ENCODE measurements around the gene NUPR1.

Gene NUPR1

GRCh38 chr16:28537076-28537475, 1.7 kb downstream of the NUPR1 start:
- Histone ChIP-seq H3K4me1 (peaks cover 0 to 73% (median 35%) of the 10 kb centered on the region in 4 donors), H3K27ac (peak overlapping the region; percentile 96)
- intact Hi-C loops (cut with DNase I; ENCODE audit: low total_unique reads): no loop called here

GRCh38 chr16:28534542-28535373, 4.0 kb downstream of the NUPR1 start:
- peaks cover 0 to 82% (median 36%) of the 10 kb centered on the region in 4 donors for H3K4me1 ChIP-seq
- intact Hi-C loops (cut with DNase I; ENCODE audit: low total_unique reads): loop anchor here (5.0 kb wide), 1 partner anchor 317 kb away; no protein-coding TSS in a partner anchor
- H3K36me3 ChIP-seq: peaks cover 35 to 43% (median 35%) of the 10 kb centered on the region in 3 donors
- no peaks in the 10 kb centered on the region for H3K27me3 ChIP-seq
- no peak for TF ChIP-seq CTCF (IDR thresholded peaks at IDR 0.05)
- H3K9me3 ChIP-seq: peaks cover 3 to 10% (median 5%) of the 10 kb centered on the region in 3 donors
- no peak overlapping the region for H3K4me3 ChIP-seq
- H3K27ac ChIP-seq: peak overlapping the region in 1 of 2 donors; percentile 71
- peak; percentile 84 to 90 for DNase-seq

More at GRCh38 chr16:28537076-28537475, 1.7 kb downstream of the NUPR1 start:
- no peak for DNase-seq
- no peak for TF ChIP-seq CTCF (IDR thresholded peaks at IDR 0.05)
- H3K9me3 ChIP-seq: peaks cover 3 to 10% (median 5%) of the 10 kb centered on the region in 3 donors
- peak overlapping the region; percentile 59 to 64 for H3K4me3 ChIP-seq
- H3K36me3 ChIP-seq: peaks cover 35 to 43% (median 35%) of the 10 kb centered on the region in 3 donors
- no peaks in the 10 kb centered on the region for H3K27me3 ChIP-seq

- Histone ChIP-seq H3K9me3 (peaks cover 3 to 10% (median 5%) of the 10 kb centered on the region in 3 donors), H3K4me3 (no peak overlapping the region), H3K4me1 (peaks cover 0 to 69% (median 27%) of the 10 kb centered on the region in 4 donors), H3K27me3 (no peaks in the 10 kb centered on the region), H3K36me3 (peaks cover 33 to 43% (median 35%) of the 10 kb centered on the region in 3 donors), H3K27ac (peak overlapping the region; percentile 66 to 71)
- DNase-seq: no peak
- no peak for TF ChIP-seq CTCF (IDR thresholded peaks at IDR 0.05)
- intact Hi-C loops (cut with DNase I; ENCODE audit: low total_unique reads): loop anchor here (5.0 kb wide), 1 partner anchor 316 kb away; no protein-coding TSS in a partner anchor
These were observed 5.7 kb downstream of the NUPR1 start for GRCh38 chr16:28532940-28533647.

GRCh38 chr16:28531777-28532744, 6.7 kb downstream of the NUPR1 start:
- peak; percentile 92 to 93 for DNase-seq
- intact Hi-C loops (cut with DNase I; ENCODE audit: low total_unique reads): loop anchor here (5.0 kb wide), 1 partner anchor 315 kb away; no protein-coding TSS in a partner anchor

More at GRCh38 chr16:28531777-28532744, 6.7 kb downstream of the NUPR1 start:
- Histone ChIP-seq H3K9me3 (peaks cover 0 to 6% (median 3%) of the 10 kb centered on the region in 3 donors), H3K27me3 (no peaks in the 10 kb centered on the region), H3K4me1 (peaks cover 0 to 59% (median 17%) of the 10 kb centered on the region in 4 donors), H3K36me3 (peaks cover 23 to 33% (median 31%) of the 10 kb centered on the region in 3 donors), H3K27ac (peak overlapping the region; percentile 66 to 71), H3K4me3 (no peak overlapping the region)
- no peak for TF ChIP-seq CTCF (IDR thresholded peaks at IDR 0.05)

Measured in tibial artery (tissue), 4 donors.